Measurements from ENCODE around the gene DNAJC21. TPM values are rescaled to one million over a fixed set of nuclear protein-coding genes. Genes with fewer than 3 reads are reported as not detected.
"Not testable (repeated sequence)": the region's sequence is repeated elsewhere in the genome, so short reads cannot be mapped to it uniquely, and the experiment has no call there.

The DNAJC21 gene
- total and polyA plus RNA-seq, 11 donors = 35.7 to 60.1 (median 48.9) TPM

DNA sequence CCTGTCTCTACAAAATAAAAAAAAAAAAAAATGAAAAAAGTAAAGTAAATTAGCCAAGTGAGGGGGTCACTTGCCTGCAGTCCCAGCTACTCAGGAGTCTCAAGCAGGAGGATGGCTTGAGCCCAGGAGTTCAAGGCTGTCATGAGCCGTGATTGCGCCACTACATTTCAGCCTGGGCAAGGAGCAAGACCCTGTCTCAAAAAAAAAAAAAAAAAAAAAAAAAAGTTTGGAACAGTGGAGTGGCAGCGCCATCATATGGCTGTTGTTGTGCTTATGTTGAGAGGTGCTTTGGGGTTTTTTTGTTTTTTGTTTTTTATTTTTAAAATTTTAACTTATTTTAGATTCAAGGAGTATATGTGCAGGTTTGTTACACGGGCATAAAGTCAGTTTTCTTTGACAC lies 10.3 kb upstream of the DNAJC21 start:
- intact Hi-C loops (cut with DNase I) = loop anchor here in 3 of 10 donors (5.0 to 10.0 kb wide), 3 partner anchors 262 to 914 kb away; partner anchors contain the start of genes AMACR (in 2 of the 3) and RAI14 (in 1 of the 3)

DNA sequence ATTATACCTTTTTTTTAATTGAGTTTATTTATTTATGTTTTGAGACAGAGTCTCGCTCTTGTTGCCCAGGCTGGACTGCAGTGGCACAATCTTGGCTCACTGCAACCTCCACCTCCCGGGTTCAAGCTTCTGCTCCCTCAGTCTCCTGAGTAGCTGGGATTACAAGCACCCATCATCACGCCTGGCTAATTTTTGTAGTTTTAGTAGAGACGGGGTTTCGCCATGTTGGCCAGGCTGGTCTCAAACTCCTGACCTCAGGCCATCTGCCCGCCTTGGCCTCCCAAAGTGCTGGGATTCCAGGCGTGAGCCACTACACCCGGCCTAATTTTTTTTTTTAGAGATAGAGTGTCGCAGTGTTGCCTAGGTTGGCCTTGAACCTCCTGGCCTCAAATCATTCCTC lies 6.1 kb upstream of the DNAJC21 start:
- peaks cover 0 to 92% (median 82%) of the 10 kb centered on the region in 9 donors for H3K36me3 ChIP-seq
- not testable (repeated sequence) for ATAC-seq, H3K9me3 ChIP-seq, H3K27me3 ChIP-seq, H3K4me1 ChIP-seq, H3K4me3 ChIP-seq, DNase-seq
- intact Hi-C loops (cut with DNase I) = loop anchor here in 2 of 10 donors (5.0 to 10.0 kb wide), 2 partner anchors 1319 to 1478 kb away; partner anchors contain the start of genes NADK2 (in 1 of the 2) and TARS1 (in 1 of the 2)
- WGBS, 4 donors = 83 to 97% (median 93%) methylated on average over 9 of the region's 9 CpGs
- H3K27ac ChIP-seq = peak overlapping the region in 2 of 12 donors; percentile 28 to 37

More for the DNA sequence above, 10.3 kb upstream of the DNAJC21 start:
- Histone ChIP-seq H3K27ac (no peak overlapping the region), H3K27me3 (no peaks in the 10 kb centered on the region), H3K36me3 (peaks cover 0 to 60% (median 48%) of the 10 kb centered on the region in 9 donors), H3K4me3 (no peak overlapping the region), H3K4me1 (peaks cover 7 to 32% (median 18%) of the 10 kb centered on the region in 12 donors), H3K9me3 (no peaks in the 10 kb centered on the region)
- WGBS, 4 donors = 87 to 92% (median 89%) methylated on average over 4 of the region's 4 CpGs
- TF ChIP-seq CTCF (IDR thresholded peaks at IDR 0.05) = no peak
- TF ChIP-seq POLR2A (IDR thresholded peaks at IDR 0.05) = no peak
- no peak for DNase-seq
- no peak for ATAC-seq

DNA sequence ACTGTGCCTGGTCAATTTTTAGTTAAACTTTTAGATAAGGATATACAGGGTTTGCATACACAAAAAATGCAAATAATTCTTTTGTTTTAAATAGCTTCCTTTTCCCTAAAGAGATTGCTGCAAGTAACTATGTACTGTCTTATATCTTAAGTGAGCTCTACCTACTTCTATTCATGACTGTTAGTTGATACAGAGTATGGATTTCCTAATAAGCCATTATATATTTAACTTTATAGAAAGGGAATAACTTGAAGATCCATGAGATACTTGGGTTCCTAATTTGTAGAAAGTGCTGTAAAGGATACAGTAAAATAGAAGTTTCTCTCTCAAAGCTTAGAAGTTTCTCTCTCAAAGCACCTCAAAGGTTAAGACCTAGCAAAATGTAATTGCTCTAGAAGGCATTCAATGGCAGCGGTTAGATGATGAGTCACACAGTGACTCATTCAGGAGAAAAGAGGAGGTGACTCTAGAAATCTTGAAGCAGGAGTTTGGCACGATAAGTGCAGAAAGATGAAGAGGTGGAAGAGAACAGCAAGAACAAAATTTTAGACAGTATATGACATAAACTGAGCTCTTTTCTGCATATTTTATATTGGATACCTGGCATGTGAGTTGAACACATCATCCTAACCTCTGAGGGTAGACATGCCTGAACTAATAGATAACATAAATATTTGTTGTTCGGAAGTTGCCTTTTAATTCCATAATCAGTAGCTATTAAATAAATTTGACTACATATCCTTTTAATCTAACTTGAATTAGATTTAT lies 5.5 kb upstream of the DNAJC21 start:
- DNase-seq = no peak
- Histone ChIP-seq H3K27me3 (no peaks in the 10 kb centered on the region), H3K9me3 (no peaks in the 10 kb centered on the region), H3K36me3 (peaks cover 0 to 87% (median 80%) of the 10 kb centered on the region in 9 donors), H3K27ac (peak overlapping the region in 2 of 12 donors; percentile 28 to 37), H3K4me1 (peaks cover 0 to 14% (median 3%) of the 10 kb centered on the region in 12 donors), H3K4me3 (no peak overlapping the region)
- WGBS, 4 donors = 40 to 63% (median 51%) methylated on average over 3 of the region's 3 CpGs
- peak in 2 of 4 donors; percentile 62 to 82 for ATAC-seq
- no peak for TF ChIP-seq POLR2A (IDR thresholded peaks at IDR 0.05)
- TF ChIP-seq CTCF (IDR thresholded peaks at IDR 0.05) = no peak
- intact Hi-C loops (cut with DNase I) = loop anchor here in 2 of 10 donors (5.0 to 10.0 kb wide), 2 partner anchors 1318 to 1479 kb away; partner anchors contain the start of genes NADK2 (in 1 of the 2) and TARS1 (in 1 of the 2)

- DNase-seq = no peak
- no peak for ATAC-seq
- intact Hi-C loops (cut with DNase I) = loop anchor here in 2 of 10 donors (5.0 to 10.0 kb wide), 2 partner anchors 1318 to 1480 kb away; partner anchors contain the start of genes NADK2 (in 1 of the 2) and TARS1 (in 1 of the 2)
- Histone ChIP-seq H3K27me3 (no peaks in the 10 kb centered on the region), H3K4me3 (no peak overlapping the region), H3K36me3 (peaks cover 0 to 81% (median 77%) of the 10 kb centered on the region in 9 donors), H3K27ac (no peak overlapping the region), H3K4me1 (peaks cover 0 to 15% (median 4%) of the 10 kb centered on the region in 12 donors), H3K9me3 (no peaks in the 10 kb centered on the region)
- TF ChIP-seq POLR2A (IDR thresholded peaks at IDR 0.05) (no peak), CTCF (IDR thresholded peaks at IDR 0.05) (no peak)
Measured at GRCh38 chr5:34924462-34924765, 4.9 kb upstream of the DNAJC21 start.

All from heart left ventricle (tissue), 16 donors.